Mucosa of stomach (tissue), 1 donor: Measurements from ENCODE around the gene AZIN2.
"Not testable (repeated sequence)": the region's sequence is repeated elsewhere in the genome, so short reads cannot be mapped to it uniquely, and the experiment has no call there.

ENCODE experiments used
- H3K27me3 ChIP-seq: one replicate; pipeline ENCODE4 v1.7.0; 2013; ENCODE audit warnings: mild to moderate bottlenecking, low read length; ENCODE audit not compliant: control insufficient read depth, insufficient read depth
- H3K36me3 ChIP-seq: one replicate; pipeline ENCODE4 v1.7.0; 2013; ENCODE audit warnings: low read length; ENCODE audit not compliant: control insufficient read depth, insufficient read depth
- H3K4me1 ChIP-seq: one replicate; pipeline ENCODE4 v1.7.0; 2013; ENCODE audit warnings: mild to moderate bottlenecking, low read length; ENCODE audit not compliant: control insufficient read depth, insufficient read depth
- H3K4me3 ChIP-seq: one replicate; pipeline ENCODE4 v1.7.0; 2013; ENCODE audit warnings: low read length
- H3K9ac ChIP-seq: one replicate; pipeline ENCODE4 v1.7.0; 2013; ENCODE audit warnings: mild to moderate bottlenecking, low read length, moderate library complexity
- H3K9me3 ChIP-seq: one replicate; pipeline ENCODE4 v1.7.0; 2013; ENCODE audit warnings: mild to moderate bottlenecking, low read length, moderate library complexity; ENCODE audit not compliant: control insufficient read depth
- donor health status: Pancreatic carcinoma.

Gene AZIN2

GRCh38 chr1:33046234-33046633 is 34.7 kb upstream of the AZIN2 start:
- H3K4me3 ChIP-seq, H3K27me3 ChIP-seq, H3K9ac ChIP-seq, H3K4me1 ChIP-seq, H3K36me3 ChIP-seq, H3K9me3 ChIP-seq: not testable (repeated sequence)

DNA sequence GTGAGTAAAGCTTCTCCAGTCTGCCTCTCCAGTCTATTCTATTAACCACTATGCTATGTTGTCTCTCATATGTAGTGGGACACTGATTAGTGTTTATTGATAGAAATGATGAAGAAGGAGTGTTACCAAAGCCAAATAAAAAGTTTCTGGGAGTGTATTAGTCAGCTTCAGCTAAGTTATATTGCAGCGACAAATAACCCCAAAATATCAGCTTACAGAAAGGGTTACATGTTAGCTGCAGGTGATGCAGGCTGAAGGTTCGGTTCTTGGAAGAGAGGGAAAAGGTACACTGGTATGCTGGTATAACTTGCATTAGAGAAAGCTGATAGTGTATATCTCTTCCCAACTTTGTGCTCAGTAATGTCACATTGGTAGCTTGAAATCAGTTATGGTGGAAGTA is 33.7 kb upstream of the AZIN2 start:
- no peaks in the 10 kb centered on the region for H3K9me3 ChIP-seq
- no peak overlapping the region for H3K9ac ChIP-seq
- no peaks in the 10 kb centered on the region for H3K27me3 ChIP-seq

GRCh38 chr1:33047839-33048305 is 33.1 kb upstream of the AZIN2 start:
- H3K36me3 ChIP-seq: no peaks in the 10 kb centered on the region
- H3K4me3 ChIP-seq: no peak overlapping the region
- H3K27me3 ChIP-seq: no peaks in the 10 kb centered on the region
- H3K9me3 ChIP-seq: no peaks in the 10 kb centered on the region
- H3K4me1 ChIP-seq: peaks cover 6% of the 10 kb centered on the region
- H3K9ac ChIP-seq: no peak overlapping the region

More for the DNA sequence above, 33.7 kb upstream of the AZIN2 start:
- H3K36me3 ChIP-seq: no peaks in the 10 kb centered on the region
- H3K4me3 ChIP-seq: no peak overlapping the region
- peaks cover 6% of the 10 kb centered on the region for H3K4me1 ChIP-seq

- no peak overlapping the region for H3K9ac ChIP-seq
- no peaks in the 10 kb centered on the region for H3K9me3 ChIP-seq
- H3K27me3 ChIP-seq: no peaks in the 10 kb centered on the region
- H3K4me1 ChIP-seq: peaks cover 6% of the 10 kb centered on the region
- H3K4me3 ChIP-seq: no peak overlapping the region
- H3K36me3 ChIP-seq: no peaks in the 10 kb centered on the region
Observed at GRCh38 chr1:33048426-33048825, 32.5 kb upstream of the AZIN2 start.

GRCh38 chr1:33049371-33049770 is 31.6 kb upstream of the AZIN2 start:
- Histone ChIP-seq H3K4me1 (peaks cover 6% of the 10 kb centered on the region), H3K9ac (no peak overlapping the region), H3K4me3 (no peak overlapping the region), H3K9me3 (no peaks in the 10 kb centered on the region), H3K36me3 (no peaks in the 10 kb centered on the region), H3K27me3 (no peaks in the 10 kb centered on the region)

DNA sequence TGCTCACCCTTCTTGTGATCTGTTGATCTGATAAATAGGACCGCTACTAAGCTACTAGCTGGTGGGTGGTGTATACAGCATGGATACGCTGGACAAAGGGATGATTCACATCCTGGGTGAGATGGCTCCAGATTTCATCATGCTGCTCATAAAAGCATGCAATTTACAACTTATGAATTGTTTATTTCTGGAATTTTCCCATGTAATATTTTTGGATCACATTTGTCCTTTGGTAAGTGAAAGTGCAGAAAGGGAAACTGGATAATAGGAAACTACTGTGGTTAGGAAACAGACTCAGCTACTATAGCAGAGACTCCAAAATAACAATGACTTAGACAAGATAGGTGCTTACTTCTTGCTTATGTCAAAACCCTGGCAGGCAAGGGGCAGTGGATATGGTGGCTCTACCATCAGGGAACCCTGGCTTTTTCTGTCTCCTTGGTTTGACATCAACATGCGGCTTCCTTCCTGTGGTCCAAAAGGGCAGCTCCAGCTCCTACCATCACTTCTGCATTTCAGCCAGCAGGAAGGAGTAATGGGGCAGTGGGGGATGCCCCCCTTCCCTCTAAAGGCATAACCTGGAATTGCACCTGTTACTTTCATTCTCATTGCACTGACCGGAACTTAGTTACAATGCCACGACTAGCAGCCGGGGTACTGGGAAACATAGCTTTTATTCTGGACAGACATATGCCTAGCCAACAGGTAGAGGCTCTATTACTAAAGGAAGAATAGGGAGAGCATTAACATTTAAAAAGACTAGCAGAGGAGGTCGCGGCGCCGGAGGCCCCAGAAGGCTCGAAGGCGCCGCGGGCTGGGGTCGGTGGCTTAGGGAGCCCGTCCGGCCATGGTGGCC is 30.5 kb upstream of the AZIN2 start:
- Histone ChIP-seq H3K9me3 (no peaks in the 10 kb centered on the region), H3K4me1 (peaks cover 8% of the 10 kb centered on the region), H3K9ac (no peak overlapping the region), H3K27me3 (no peaks in the 10 kb centered on the region), H3K36me3 (no peaks in the 10 kb centered on the region), H3K4me3 (no peak overlapping the region)

DNA sequence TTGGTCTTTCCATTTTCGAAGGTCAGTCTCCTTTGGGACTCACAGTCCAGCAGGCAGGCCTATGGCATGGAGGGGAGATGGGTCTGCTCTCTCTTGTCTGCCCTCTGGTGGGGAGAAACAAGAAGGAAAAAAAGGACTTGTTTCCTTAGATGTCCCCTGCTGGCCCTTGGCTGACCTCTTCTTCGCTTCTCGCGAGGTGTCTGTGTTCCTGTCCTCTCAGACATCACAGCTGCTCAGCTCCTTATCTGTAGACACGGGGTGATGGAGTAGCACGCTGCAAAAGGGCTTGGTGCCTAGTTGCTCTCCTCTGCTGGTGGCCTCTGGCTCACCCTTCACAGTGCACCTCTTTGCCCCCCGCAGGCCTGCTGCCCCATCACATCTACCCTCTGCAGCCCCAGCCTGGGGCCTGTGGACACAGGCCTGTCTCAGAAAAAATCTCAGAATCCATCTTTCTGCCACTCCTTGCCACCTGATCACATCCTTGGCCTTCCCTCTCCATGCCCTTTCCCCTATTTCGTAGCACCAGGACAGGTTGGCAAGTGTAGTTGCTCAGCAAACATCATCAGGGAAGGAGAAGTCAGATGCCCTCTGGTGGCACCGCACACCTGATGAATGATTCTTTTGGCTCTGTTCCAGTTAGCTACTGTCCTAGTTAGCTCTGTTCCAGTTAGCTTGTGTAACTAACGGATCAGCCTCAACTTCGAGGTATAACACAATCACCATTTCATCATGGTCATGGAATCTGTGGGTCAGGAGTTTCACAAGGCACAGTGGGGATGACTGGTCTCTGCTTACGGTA is 25.5 kb upstream of the AZIN2 start:
- Histone ChIP-seq H3K9ac (no peak overlapping the region), H3K9me3 (no peaks in the 10 kb centered on the region), H3K4me3 (no peak overlapping the region), H3K36me3 (no peaks in the 10 kb centered on the region), H3K4me1 (peaks cover 8% of the 10 kb centered on the region), H3K27me3 (no peaks in the 10 kb centered on the region)

DNA sequence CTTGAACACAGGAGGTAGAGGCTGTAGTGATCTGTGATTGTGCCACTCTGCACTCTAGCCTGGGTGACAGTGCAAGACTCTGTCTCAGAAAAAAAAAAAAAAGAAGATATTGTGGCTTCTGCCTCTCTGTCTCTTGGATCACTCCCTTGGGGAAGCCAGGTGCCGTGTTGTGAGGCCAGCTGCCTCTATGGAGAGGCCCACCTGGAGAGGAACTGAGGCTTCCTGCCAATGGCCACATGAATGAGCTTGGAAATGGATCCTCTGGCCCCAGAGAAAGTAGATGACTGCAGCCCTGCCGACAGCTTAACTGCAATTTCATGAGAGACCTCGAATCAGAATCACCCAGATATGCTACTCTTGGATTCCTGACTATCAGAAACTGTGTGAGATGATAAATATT is 24.5 kb upstream of the AZIN2 start:
- no peak overlapping the region for H3K9ac ChIP-seq
- no peaks in the 10 kb centered on the region for H3K36me3 ChIP-seq
- H3K4me1 ChIP-seq: peaks cover 8% of the 10 kb centered on the region
- no peaks in the 10 kb centered on the region for H3K27me3 ChIP-seq
- H3K9me3 ChIP-seq: no peaks in the 10 kb centered on the region
- H3K4me3 ChIP-seq: no peak overlapping the region

- H3K9me3 ChIP-seq: no peaks in the 10 kb centered on the region
Observed at GRCh38 chr1:33057095-33057494, 23.9 kb upstream of the AZIN2 start.

DNA sequence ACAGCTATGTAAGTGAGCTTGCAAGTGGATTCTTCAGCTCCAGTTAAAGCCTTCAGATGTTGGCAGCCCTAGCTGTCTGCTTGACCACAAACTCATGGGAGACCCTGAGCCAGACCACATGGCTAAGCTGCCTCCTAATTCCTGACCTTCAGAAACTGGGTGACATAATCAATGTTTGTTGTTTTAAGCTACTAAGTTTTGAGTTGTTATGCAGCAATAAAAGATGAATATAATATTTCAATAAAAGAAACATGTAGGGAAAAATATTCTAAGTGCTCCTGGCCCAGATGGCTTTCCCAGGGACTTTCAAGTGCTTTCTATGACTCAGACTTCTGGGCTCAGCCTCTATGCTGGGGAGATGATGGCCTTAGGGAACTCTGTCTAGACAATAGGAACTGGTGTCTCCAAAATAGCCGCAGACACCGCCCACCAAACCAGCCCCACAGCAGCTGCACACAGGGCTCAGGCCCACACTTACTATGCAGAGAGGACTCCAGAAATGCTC is 20.3 kb upstream of the AZIN2 start:
- Histone ChIP-seq H3K4me3 (no peak overlapping the region), H3K27me3 (no peaks in the 10 kb centered on the region), H3K4me1 (peaks cover under 1% of the 10 kb centered on the region), H3K9me3 (peaks cover 7% of the 10 kb centered on the region), H3K36me3 (no peaks in the 10 kb centered on the region), H3K9ac (no peak overlapping the region)

More at GRCh38 chr1:33057095-33057494, 23.9 kb upstream of the AZIN2 start:
- H3K9ac ChIP-seq: no peak overlapping the region
- H3K4me1 ChIP-seq: peaks cover 8% of the 10 kb centered on the region
- no peaks in the 10 kb centered on the region for H3K27me3 ChIP-seq
- no peak overlapping the region for H3K4me3 ChIP-seq
- no peaks in the 10 kb centered on the region for H3K36me3 ChIP-seq

DNA sequence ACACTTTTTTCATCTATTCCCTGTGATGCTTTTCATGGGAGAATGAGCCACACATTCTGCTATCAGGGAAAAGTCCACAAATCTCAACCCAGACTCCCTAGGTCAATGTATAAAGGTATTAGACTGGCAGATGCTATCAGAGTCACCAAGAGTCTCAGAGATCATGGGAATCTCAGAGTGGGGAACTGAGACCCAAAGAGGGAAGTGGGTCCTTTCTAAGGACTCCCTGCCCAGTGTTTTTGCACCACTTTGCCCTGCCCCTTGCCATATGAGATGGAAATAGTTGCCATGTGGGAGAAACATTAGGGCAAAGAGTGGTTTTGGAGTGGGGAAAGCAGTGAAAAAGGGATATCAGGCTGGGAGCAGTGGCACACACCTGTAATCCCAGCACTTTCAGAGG is 19.1 kb upstream of the AZIN2 start:
- Histone ChIP-seq H3K36me3 (no peaks in the 10 kb centered on the region), H3K9me3 (peaks cover 7% of the 10 kb centered on the region), H3K9ac (no peak overlapping the region), H3K4me3 (no peak overlapping the region), H3K27me3 (no peaks in the 10 kb centered on the region), H3K4me1 (no peaks in the 10 kb centered on the region)

- not testable (repeated sequence) for H3K4me1 ChIP-seq, H3K27me3 ChIP-seq, H3K9me3 ChIP-seq, H3K9ac ChIP-seq, H3K36me3 ChIP-seq, H3K4me3 ChIP-seq
Observed at GRCh38 chr1:33064284-33064683, 16.7 kb upstream of the AZIN2 start.
